HG02571 (cell line): ENCODE data around the gene DNASE1L2.

Source experiments
- ATAC-seq: cut with Tn5 transposase; IDR thresholded peaks from one replicate; pipeline ENCODE4 v1.9.1; 2021; ENCODE audit warnings: mild to moderate bottlenecking, moderate library complexity; ENCODE audit not compliant: unreplicated experiment

Gene DNASE1L2, protein sequence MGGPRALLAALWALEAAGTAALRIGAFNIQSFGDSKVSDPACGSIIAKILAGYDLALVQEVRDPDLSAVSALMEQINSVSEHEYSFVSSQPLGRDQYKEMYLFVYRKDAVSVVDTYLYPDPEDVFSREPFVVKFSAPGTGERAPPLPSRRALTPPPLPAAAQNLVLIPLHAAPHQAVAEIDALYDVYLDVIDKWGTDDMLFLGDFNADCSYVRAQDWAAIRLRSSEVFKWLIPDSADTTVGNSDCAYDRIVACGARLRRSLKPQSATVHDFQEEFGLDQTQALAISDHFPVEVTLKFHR

DNA sequence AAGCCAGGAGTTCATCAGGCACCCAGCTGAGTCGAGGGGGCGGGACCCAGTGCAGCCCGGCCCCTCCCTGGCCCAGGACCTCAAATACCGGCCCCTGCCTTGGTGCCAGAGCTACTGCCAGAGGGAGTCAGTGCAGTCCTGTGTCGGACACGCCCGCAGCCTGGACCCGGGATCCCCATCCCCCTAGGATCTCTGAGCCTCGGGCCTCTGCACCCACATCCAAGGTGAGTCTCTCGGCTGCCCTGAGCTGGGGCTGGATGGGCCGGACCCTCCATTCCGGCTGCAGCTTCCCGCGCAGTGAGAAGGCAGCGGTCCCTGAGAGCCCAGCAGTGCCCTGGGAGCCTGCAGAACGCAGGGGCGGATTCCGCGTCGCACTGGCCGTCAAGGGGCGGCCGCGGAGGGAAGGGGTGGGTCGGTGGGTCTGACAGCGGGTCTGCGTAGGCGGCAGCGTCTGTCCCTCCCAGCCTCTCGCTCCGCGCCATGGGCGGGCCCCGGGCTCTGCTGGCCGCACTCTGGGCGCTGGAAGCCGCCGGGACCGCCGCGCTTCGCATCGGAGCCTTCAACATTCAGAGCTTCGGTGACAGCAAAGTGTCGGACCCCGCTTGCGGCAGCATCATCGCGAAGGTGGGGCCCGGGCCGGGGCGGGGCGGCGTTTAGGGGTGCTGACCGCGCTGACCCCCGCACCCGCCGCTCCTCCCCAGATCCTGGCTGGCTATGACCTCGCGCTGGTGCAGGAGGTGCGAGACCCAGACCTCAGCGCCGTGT, at the start of gene DNASE1L2:
Gene DNASE1L2 (plus strand): TSS at position 108 of the 765 bp plus-strand sequence. CDS start 373 bp downstream, at position 481.
- ATAC-seq, result no peak

DNA sequence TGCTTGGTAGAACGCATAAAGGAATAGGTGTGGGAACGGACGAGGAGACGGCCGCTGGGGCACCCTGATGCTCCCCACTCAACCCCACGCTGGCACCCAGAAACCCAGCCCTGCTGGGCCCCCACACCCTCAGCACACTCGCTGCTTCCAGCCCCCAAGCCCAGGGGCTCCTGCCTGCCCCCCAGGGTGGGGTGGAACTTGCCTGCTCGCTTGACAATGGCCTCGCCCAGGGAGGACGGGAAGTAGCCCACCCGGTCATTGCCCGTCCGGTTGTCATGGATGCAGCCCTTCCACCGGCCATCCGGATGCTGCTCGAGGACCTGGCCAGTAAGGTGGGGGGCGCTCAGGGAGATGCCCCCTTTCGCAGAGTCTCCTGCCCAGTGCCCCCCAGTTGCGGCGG, 49.7 kb upstream of the DNASE1L2 start:
- ATAC-seq, result no peak

DNA sequence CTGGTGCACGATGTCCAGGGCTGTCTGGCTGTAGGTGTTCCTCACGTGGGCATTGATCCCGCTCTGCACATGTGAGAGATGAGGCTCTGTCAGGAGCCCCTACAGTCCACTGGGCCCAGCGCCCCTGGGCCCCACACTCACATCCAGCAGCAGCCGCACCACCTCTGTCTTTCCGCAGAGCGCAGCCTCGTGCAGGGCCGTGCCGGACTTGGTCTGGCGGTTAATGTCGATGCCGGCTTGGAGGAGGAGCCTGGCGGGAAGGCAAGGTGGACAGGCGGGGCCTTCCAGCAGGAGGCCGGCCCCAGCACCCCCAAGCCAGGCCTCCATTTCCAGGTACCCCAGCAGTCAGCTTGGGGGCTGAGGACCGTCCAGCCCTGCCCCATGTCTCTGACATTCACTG, 49.0 kb upstream of the DNASE1L2 start:
- ATAC-seq, result no peak

DNA sequence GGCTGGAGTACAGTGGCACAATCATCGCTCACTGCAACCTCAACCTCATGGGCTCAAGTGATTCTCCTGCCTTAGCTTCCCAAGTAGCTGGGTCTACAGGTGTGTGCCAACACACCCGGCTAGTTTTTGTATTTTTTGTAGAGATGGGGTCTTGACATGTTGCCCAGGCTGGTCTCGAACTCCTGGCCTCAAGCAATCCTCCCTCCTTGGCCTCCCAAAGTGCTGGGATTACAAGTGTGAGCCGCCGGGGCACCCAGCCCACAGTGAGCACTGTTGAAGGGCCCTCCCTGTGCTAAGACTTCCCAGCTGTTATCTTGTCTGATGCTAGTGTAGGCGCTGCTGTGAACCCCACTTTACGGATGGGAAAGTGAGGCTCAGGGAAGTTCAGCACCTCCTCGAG, 47.8 kb upstream of the DNASE1L2 start:
- no peak for ATAC-seq

DNA sequence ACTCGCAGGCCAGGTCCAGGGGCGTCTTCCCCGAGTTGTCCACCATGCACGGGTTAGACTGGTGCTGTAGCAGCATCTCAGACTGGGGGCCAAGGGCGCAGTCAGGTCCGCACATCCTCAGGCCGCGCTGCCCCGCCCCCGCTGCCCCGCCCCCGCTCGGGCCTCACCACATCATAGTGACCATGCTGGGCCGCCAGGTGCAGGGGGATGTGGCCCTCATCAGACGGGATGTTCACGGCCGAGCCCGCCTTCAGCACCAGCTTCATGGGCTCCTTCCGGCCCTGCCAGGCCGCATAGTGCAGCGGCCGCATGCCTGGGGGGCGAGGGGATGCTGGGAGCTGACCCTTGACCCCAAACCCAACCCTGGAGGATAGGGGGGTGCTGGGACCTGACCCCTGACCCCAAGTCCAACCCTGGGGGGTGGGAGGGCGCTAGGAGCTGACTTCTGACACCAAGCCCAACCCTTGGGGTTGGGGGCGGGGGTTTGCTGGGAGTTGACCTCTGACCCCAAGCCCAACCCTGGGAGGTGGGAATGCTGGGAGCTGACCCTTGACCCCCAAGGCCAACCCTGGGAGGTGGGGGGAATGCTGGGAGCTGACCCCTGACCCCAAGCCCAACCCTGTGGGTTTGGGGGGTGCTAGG, 46.9 kb upstream of the DNASE1L2 start:
- no peak for ATAC-seq

DNA sequence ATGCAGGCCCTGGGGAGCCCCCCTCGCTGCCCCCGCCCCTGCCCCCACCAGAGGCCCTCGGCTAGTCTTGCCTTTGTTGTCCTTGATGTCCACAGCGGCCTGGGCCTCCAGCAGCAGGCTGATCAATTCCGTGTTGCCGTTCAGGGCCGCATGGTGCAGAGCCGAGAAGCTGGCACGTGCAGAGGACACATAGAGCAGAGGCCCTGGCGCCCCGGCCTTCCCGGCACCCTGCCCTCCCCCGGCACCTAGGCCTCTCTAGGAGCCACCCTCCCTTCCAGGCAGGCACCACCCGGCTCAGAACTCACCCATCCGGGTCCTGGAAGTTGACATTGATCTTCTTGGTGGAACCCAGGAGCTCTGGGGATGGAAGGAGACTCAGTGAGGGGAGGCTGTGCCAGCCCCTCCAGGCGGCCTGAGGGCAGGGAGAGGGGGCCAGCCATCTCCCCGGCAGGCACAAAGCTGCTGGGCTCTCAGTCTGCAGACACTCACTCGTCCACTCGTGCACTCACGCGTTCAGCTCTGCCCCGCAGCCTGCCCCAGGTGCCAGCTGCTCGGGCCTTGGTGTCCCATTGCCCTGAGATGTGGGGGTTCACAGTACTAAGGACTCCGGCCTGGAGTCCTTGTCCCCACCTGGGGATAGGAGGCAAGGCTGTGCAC, 46.1 kb upstream of the DNASE1L2 start:
- ATAC-seq, result no peak

DNA sequence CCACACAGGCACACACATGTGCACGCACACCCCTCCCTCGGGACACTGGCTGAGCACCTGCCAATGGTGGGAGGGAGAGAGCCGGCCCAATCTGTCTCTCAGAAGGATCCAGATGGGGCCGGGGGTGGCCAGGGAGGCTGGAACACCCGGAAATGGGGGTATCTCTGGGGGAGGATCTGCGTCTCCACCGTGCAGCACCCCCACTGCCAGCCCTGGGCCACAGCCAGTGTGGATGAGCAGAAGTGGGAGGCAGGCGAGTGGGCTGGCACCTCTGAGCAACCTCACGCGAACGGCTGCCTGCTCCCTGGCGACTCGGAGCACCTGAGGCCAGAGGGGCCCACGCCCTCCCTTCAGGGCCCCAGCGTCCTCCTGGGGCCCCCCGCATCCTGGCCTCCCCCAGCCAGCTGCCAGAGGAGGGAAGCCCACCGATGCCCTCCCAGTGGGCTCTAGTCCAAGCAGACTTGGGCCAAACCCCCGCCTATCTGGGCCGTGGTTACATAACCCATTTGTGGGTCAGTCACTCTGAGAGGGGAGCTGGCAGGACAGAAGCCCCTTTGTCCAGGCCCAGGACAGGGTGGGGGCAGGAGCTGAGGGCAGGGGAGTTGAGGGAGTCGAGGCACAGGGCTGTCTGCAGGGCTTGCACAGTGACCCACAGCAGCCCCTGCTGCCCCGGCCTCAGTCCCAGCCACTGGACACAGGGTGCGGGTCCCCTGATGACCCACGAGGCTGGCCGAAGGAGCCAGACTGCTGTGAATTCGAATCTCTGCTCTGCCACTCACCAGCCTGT, 45.4 kb upstream of the DNASE1L2 start:
- no peak for ATAC-seq

DNA sequence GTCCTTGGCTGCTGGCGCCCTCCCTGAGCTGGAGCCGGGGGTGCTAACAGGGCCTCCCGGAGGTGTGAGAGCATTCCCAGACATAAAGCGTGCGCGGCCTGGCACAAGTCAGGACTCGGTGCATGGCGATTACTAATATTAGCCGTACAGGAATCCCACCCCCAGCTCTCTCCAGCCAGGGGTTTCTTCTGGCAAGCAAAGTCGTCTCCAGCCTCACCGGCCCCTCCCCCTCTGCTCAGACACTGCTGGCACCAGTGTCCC, 44.9 kb upstream of the DNASE1L2 start:
- no peak for ATAC-seq

DNA sequence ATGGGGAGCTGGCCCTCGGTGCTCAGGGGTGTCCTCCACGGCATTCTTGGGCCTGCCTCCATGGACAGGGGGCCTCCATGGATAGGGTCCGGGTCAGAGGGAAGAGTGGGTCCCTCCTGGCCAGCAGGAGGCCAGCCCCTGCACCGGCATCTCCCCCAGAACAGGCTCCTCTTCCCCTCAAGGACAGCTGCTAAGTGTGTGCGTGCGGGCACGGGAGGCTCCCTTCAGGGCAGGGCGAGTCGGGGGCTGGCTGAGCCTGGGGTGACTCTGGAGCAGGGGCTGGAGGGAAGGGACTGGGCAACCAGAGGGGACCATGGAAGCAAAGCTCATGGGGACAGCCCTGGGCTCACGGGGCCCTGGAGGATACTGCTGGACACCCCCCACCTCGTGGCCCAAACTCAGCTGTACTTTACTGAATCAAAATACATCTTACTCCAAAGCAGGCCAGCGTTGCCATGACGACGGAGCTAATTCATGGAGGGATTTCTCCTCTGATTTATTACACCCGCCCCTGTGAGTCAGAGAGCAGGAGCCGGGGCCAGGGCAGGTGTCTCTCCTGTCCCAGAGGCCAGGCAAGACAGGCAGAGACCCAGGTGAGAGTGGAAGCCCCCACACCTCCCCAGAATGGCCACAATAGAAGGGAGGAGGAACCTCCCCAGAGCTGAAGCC, 41.9 kb upstream of the DNASE1L2 start:
- no peak for ATAC-seq

DNA sequence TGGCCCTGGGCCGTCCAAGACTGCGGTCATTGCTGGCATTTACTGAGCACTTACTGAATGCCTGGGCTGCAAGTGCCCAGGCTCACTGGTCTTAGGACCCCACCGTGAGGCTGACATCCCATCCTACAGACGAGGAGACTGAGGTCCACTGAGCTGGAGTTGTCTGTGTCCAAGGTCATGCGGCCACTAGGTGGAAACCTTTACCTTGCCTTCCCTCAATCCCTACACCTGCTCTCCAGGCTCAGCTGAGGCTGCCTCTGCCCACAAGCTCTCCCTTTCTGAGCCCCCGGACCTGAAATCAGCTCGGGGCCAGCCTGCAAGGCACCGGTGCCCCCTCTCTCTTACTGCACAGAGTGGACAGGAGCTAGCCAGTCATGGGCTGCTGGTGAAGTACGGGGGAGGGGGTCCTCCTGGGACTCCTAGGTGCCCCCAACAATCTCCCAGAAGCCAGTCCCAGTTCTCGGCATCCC, 41.4 kb upstream of the DNASE1L2 start:
- ATAC-seq, result no peak

DNA sequence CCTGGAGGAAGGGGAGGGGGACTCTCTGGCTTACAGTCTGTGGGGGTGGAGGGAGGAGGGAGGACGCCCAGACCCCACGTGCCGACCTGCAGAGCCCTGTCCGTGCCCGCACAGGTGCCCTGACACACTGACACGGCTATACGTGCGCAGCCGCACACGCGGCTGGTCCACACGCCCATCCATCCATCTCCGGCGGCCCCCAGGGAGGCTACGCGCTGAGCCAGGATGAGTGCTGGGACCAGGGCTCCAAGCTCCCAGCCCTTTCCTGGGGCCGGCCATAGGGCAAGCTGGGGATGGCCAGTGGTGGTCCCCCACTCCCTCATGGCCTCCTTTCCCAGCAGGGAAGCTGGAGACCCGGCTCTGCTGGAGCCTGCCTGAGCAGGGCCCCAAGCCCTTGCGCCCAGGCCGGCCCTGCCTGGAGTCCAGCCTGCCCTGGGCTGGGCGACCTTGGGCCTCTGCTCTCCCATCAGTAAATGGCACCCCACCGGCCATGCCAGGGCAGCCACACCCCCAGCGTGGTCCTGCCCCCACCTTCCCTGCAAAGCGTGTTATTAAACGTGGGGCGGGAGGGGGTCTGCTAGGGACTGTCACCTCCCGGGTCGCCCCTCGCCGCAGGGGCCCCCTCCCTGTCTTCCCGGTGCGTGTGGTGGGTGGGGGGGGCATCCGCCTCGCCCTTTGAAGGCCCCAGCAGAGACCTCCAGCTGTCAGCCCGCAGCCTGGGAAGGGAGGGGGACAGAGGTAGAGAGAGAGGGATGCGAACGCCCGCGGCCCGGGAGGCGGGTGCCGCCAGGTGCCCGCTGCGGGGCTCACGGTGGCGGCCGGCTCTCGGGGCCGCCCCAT, 40.7 kb upstream of the DNASE1L2 start:
- ATAC-seq, result no peak

DNA sequence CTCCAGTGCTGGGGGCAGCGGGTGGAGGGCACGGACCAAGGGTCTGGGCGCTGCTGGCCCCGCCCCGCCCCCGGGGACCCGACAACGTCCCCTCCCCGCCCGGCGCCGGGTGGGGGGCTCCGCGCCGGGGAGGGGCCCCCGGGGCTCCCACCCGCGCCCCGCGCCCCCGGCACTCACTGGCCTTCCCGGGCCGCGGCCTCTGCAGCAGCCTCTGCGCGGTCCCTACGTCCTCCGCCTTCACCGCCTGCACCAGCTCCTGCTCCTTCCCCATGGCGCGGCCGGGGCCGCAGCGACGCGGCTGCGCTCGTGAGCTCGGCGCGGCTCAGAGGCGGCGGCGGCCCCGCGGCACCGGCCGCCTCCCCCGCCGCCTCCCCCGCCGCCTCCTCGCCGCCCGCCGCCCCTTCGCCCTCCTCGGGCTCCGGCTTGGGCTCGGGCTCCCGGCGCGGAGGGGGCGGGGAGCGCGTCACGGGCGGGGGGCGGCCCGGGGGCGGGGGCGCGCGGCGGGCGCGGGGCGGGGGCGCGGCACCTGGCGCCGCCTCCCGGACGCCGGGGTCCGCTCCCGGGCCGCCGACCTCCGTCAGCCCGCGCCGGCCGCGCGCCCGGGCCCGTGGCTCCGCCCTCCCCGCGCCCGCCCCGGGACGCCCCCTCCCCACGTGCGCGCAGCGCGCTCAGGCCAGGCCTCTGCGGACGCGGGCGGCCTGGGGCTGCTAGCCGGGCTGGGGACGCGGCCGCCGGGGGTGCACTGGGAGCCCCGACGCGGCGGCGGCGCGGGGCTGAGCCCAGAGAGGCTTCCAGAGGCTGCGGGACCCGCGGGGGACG, 39.9 kb upstream of the DNASE1L2 start, which contains the start of gene CASKIN1:
Gene CASKIN1 (minus strand): TSS at position 444 of the 819 bp plus-strand sequence. CDS start 173 bp downstream, at position 271.
- ATAC-seq, result no peak

DNA sequence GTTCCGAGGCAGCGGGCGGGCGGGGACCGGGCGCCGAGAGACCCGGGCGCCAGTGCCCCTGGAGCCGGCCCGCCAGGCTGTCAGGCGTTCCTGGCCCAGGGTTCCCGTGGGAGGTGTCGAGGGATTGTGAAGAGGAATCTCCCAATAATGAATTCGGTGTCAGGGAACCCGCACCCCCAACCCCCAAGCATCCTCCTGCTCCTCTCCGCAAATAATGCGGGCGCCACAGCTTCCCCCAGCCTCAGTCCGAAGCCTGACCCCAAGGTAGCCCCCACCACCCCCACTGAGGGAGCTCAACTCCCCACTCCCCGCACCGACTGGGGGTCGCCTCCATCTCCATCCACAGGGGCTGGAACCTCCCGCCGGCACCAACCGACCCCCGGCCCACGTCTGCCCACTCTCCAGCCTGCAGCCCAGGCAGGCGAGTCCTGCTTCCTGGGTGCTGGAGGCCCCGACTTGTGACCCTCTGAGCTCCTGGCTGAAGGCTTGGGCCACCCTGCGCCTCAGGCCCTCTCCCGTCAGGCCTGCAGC, 39.2 kb upstream of the DNASE1L2 start:
- no peak for ATAC-seq

DNA sequence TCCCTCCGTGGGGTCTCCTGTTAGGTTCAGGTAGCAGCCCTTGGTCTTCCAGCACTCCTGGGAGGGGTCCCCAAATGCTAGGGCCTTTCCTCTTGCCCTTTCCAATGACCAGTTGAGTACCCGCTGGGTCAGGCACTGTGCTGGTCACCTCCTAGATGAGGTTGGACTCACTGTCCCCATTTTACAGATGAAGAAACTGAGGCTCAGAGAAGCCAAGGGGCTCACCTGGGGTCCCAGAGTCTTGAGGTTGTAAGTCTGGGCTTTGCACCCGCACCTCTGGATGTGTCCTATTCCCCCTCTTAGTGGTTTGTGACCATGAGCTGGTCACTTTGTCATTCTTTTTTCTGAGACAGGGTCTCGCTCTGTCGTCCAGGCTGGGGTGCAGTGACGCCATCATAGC, 38.5 kb upstream of the DNASE1L2 start:
- no peak for ATAC-seq

DNA sequence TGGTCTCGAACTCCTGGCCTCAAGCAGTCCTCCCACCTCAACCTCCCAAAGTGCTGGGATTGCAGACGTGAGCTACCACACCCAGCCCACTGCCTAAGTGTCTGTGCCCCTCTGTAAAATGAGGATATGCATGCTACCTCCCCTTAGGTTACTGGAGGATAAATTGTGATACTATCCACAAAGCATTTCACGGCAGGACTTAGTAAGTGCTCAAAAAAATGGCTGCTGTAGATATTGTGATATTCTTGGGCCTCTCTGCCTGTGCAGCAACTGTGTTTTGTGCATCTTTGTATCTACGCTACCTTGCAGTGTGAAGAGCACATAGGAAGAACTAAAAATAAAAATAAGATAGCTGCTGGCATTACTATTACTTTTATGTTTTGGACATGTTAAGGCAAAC, 38.0 kb upstream of the DNASE1L2 start:
- ATAC-seq, result no peak

DNA sequence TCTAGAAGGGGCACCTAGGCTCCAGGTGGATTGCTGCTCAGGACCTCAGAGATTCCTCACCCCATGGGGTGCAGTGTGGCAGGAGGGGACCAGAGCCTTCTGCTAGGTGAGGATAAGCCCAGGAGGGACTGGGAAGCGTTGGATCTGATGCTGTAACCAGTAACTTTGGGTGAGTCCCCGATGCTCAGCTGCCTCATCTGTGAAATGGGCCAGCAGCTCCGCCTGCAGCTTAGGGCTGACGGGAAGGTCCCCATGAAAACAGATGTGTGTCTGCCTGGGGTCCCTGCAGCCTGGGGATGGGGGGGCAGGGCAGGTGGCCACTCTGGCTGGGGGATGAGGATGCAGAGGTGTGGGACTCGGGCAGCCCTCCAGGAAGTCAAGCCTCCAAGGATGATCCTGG, 37.1 kb upstream of the DNASE1L2 start:
- ATAC-seq, result no peak

DNA sequence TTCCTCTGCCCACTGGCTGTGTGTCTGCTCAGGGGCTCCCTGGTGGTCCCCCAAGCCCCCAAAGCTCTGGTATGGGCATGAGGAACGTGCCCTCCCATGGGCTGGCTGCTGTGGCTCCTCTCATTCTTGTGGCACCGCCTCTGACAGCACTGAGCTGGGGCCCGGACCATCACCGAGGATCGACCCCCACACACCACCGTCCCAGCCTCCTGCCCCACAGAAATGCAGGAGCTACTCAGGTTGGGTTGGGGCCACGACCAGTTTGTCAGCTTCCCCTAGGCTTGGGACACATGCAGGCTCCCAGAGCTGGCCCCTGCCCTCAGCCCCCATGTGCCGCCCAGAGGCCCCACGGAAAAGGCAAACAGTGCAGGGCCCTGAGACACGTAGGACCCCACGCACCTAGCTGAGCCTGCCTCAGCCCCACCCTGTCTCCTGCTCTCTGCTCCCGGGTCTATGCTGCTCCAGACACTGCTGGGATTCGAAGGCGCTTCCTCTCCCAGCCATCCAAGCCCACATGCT, 36.6 kb upstream of the DNASE1L2 start:
- ATAC-seq, result no peak

DNA sequence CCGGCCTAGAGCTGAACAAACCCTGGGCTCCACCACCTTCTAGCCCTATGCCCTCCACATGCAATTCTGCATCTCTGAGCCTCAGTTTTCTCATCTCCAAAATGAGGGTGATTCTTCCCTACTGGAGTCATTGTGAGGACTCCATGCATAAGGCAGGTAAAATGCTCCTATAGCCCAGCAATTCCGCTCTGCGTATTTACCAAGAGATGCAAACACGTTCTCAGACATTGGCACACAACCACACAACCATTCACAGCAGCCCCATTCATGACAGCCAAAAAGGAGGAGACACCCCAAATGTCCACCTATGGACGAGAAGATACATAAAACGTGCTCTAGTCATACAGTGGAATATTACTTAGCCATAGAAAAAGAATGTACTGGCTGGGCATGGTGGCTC, 35.9 kb upstream of the DNASE1L2 start:
- no peak for ATAC-seq
